DMS153 (cell line): ENCODE data around the gene KRT1.
"Not testable (repeated sequence)": the region's sequence is repeated elsewhere in the genome, so short reads cannot be mapped to it uniquely, and the experiment has no call there.

Experiments
- DNase-seq: peaks from one replicate; lab custom pipeline; 2025; lab: John Stamatoyannopoulos, UW

The KRT1 gene

DNA sequence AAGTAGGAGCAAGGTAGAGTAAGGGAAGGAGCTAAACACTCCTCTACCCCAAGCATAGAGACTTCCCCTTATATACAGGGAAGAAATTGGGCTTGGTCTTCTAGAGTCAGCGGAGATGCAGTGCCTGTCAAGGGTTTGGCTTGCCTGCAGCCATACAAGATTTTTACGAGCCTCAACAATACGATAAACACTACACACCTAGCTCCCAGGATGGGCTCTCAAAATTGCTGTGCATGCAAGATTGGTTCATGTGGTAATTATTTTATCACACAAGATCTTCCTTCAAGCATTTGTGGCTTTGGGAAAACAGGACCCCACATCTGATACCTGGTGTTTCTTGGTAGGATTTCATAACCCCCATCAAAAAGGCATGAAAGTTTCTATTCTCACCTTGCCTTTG lies at the start of gene KRT1:
Gene KRT1 (minus strand): TSS at position 45 of the 400 bp plus-strand sequence. CDS start 59 bp downstream, outside the sequence.
- DNase-seq = no peak

- no peak for DNase-seq
Measured at GRCh38 chr12:52729147-52729546, 48.9 kb upstream of the KRT1 start.

DNA sequence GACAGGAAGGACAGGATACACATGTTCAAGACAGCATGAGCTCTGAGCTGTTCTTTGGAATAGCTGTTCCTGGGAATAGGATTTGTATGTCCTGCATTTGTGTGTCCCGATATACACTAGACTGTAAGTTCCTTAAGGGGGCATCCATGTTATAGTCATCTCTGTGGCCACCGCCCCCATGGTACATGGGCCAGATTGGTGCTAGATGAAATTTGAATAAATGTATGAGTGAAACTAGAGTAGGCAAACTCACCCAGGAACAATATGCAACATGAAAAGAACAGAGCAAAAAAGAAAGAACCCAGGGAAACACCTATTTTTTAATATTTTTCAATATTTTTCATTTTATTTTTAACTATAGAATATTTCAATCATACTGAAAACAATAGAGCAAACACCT lies 48.2 kb upstream of the KRT1 start:
- no peak for DNase-seq

DNA sequence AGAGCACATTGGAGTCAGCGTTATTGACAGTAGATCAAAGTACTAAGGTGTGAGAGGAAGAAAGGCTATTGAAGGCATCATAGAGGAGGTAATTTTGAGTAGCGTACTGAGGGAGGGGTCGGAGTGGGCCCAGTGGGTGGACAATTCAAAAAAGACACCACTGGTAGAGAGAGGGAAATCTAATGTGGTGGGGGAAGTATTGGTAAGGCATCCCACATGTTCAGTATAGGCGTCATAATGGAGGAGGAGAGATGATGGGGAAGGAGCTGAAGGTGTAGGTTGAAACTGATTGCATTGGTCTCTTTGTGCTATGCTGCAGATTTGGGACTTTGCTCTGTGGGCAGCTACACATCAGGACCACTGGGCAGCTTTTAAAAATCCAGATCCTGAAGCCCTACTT lies 46.8 kb upstream of the KRT1 start:
- no peak for DNase-seq

DNA sequence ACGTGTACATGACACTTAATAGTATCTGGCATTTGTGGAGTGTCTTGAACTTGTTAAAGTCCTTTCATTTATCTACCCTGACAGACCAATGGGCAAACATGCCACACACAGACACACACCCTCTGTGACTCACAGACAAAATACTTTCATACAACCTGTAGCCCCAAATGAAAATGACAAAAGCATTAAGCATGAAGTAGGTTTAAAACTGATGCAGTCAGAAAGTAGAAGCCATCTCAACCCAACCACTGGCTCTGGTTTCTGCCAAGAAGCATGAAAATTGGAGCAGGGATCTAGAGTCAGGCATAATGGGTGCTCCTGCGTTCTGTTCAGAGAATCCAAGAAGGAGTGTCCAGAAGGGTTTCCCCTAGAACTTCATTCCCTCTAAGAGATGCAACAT lies 46.2 kb upstream of the KRT1 start:
- DNase-seq = no peak

GRCh38 chr12:52724384-52724783 lies 44.2 kb upstream of the KRT1 start:
- DNase-seq = no peak

- no peak for DNase-seq
Measured at GRCh38 chr12:52722680-52723079, 42.5 kb upstream of the KRT1 start.

DNA sequence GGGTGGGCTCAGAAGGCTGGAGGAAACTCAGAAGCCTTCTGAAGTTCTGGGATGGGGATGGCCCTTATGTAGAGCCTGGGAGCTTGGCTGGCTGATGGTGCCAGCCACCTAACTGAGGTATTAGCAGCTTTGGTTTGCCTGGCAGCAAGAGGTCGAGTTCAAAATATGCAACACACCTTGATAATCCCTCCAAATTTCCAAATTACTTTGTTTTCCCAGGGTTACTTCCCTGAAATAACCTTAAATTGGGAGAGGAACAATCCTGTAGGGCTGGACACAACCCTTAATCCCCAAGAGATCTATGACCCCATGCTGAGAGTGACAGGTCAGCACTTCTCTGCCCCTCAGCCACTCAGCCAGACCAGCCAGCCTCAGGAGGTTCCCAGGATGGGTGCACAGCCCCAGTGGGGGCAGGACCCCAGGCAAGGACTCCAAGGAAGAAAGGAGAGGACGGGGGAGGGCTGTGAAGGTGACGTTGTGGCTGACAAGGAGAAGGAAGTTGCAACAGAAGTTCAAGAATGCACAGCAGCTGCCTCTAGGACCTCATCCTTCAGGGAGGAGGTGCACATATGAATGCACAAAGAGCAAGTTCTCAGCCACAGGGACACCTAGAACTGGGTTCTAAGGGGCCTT lies 41.7 kb upstream of the KRT1 start:
- DNase-seq = no peak

DNA sequence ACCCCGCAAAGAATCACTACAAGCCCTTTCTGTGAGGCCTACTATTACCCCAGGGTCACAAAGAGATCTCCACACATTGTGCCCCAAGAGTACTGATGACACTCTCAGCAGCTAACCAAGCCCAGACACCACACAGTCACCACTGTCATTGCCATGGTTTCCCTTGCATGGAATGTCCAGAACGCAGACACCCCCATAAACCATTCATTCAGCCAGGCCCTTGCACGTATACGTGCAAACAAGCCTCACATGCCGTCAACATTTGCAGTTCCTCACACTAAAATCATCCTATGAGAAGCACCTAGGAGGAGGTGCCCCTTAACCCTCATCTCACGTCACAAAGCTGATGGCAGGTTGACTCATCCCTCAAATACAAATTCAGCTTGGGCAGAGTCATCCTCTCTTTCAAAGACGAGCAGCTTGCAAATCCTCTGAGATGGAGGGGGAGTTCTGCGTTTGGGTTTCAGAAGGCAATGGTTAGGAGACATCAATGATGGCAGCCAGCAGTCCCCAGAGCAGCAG lies 40.2 kb upstream of the KRT1 start:
- DNase-seq = no peak

GRCh38 chr12:52716061-52716460 lies 35.9 kb upstream of the KRT1 start:
- no peak for DNase-seq

GRCh38 chr12:52715416-52715815 lies 35.2 kb upstream of the KRT1 start:
- DNase-seq = no peak

GRCh38 chr12:52714887-52715281 lies 34.7 kb upstream of the KRT1 start:
- no peak for DNase-seq

DNA sequence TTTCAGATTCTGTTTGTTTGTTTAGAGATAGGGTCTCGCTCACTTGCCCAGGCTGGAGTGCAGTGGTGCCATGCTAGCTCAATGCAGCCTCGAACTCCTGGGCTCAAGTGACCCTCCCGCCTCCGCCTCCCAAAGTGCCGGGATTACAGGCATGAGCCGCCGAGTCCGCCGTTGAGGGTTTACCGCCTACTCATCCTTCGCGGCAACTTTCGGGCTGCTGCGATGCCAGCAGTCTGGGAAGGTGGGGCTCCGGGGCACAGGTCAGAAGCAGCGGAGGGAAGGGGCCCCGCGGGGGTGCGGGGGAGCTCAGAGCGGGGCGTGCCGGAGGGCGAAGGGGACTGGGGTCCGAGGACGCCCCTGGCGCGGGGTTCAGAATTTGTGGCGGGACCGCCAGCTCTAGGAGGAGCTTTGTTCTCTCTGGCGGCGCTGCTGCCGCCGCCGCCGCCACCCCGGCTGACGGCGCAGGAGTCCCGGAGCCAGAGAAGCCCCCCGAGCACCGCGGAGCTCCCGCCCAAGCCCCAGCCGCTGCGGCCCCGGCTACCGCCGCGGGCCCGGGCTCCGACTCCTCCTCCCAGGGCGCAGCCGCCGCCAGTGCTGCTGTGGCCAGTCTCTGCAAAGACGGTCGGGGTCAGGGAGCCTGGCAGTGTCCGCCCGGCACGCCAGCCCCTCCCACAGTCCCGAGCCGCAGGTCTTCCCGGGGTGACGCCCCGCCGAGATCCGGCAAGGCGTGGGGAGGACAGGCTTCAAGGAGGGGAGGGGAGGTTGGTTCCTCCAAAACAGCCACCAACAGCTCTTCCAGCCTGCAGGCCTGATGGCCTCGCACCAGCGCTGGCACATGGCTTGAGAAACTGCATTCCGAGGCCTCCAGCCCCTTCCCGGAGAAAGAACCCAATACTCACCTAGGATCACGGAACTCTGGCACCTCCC lies 34.0 kb upstream of the KRT1 start:
- no peak for DNase-seq

DNA sequence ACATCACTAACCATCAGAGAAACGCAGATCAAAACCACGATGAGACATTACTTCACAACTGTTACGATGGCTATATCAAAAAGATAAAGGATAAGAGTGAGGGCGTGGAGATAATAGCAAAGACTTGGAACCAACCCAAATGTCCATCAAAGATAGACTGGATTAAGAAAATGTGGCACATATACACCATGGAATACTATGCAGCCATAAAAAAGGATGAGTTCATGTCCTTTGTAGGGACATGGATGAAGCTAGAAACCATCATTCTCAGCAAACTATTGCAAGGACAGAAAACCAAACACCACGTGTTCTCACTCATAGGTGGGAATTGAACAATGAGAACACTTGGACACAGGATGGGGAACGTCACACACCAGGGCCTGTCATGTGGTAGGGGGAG lies 31.9 kb upstream of the KRT1 start:
- not testable (repeated sequence) for DNase-seq

GRCh38 chr12:52710730-52711129 lies 30.5 kb upstream of the KRT1 start:
- no peak for DNase-seq

DNA sequence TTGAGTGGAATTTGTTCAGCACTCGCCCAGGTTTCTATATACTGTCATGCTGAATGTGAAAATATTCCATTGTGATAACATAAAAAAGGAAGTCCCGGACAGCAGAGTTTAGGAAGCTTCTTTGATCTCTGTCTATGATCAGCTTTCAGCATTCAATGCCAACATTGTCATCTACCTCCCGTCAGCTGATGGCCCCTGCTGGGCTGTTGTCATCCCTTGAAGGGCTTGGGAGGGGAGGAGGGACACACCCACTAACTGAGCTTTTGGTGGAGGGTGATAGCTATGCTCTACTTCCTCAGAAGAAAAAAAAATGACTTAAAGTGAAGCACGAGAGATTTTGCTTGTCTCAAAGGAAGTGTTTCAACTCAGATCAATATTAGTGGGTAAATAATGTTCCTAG lies 27.8 kb upstream of the KRT1 start:
- no peak for DNase-seq

GRCh38 chr12:52704464-52704863 lies 24.3 kb upstream of the KRT1 start:
- DNase-seq = no peak

GRCh38 chr12:52703878-52704277 lies 23.7 kb upstream of the KRT1 start:
- DNase-seq = no peak

DNA sequence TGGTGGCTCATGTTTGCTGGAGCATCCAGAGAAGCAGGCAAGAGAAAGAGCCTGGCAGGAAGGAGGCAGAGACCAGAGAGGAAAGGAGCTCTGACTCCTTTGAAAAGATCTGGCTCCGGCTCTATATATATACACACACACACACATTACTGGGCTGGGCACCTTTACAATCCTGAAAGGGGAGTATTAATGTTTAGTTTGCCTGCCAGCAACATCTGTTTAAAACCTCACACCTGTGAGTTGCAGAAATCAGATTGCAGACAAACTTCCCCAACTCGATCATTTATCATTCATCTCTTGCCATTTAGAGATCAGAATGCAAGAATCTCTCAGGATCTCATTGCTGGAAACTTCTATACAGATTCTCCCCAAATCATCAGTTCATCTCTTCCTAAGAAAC lies 23.2 kb upstream of the KRT1 start, which contains the start of gene KRT77:
Gene KRT77 (minus strand): TSS at position 101 of the 400 bp plus-strand sequence. CDS start 90 bp downstream, at position 11.
- DNase-seq = no peak

GRCh38 chr12:52702338-52702737 lies 22.1 kb upstream of the KRT1 start:
- DNase-seq = no peak

GRCh38 chr12:52701281-52701680 lies 21.1 kb upstream of the KRT1 start:
- no peak for DNase-seq

DNA sequence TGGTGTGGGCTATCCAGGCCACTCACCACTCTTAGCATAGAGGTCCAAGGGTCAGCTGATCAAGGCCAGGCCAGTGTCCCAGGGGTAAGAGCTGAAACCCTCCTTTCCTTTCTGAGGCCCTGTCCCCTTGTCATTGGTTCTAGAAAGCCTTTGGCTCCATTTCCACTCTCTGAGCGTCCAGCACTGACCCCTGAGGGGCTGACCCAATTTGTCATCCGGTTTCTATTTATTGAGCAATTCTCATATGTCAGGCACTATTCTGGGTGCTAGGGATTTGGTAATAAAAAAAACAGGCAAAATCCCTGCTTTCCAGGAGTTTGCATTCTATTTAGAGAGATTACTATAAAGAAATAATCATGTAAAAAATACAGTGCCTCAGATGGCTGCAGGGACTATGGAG lies 19.8 kb upstream of the KRT1 start:
- no peak for DNase-seq

- no peak for DNase-seq
Measured at GRCh38 chr12:52699373-52699772, 19.2 kb upstream of the KRT1 start.
